Ectodermal cell (in vitro differentiated cells): Measurements from ENCODE around the gene FADS1.

ENCODE experiments used
- H3K27ac ChIP-seq: 2 replicates; pipeline ENCODE4 v1.7.0; 2013; ENCODE audit warnings: mild to moderate bottlenecking, low read depth, low read length; ENCODE audit not compliant: insufficient read depth, poor library complexity, severe bottlenecking
- H3K27me3 ChIP-seq: 2 replicates; pipeline ENCODE4 v1.7.0; 2013; ENCODE audit warnings: mild to moderate bottlenecking, low read length; ENCODE audit not compliant: insufficient read depth, control insufficient read depth, poor library complexity, severe bottlenecking
- H3K36me3 ChIP-seq: one replicate; pipeline ENCODE4 v1.7.0; 2013; ENCODE audit warnings: low read length; ENCODE audit not compliant: control insufficient read depth, insufficient read depth
- H3K4me1 ChIP-seq: one replicate; pipeline ENCODE4 v1.7.0; 2013; ENCODE audit warnings: low read length; ENCODE audit not compliant: control insufficient read depth, insufficient read depth
- H3K4me3 ChIP-seq: 2 replicates; pipeline ENCODE4 v1.7.0; 2013; ENCODE audit warnings: low read depth, low read length, control low read depth; ENCODE audit not compliant: insufficient read depth
- H3K9me3 ChIP-seq: 2 replicates; pipeline ENCODE4 v1.7.0; 2013; ENCODE audit warnings: mild to moderate bottlenecking, low read length, moderate library complexity; ENCODE audit not compliant: control insufficient read depth
- WGBS, 2 experiments: methylation state at CpG; one replicate each; pipeline ENCODE4 v1.1.7; 2013; ENCODE audit warnings: missing lambda C conversion rate in 2 of 2; 5-methylcytosine and 5-hydroxymethylcytosine counted together

The FADS1 gene

GRCh38 chr11:61784506-61784805 lies 32.3 kb downstream of the FADS1 start:
- Histone ChIP-seq H3K4me1 (no peaks in the 10 kb centered on the region), H3K27ac (no peak overlapping the region), H3K27me3 (no peaks in the 10 kb centered on the region), H3K4me3 (no peak overlapping the region), H3K9me3 (no peaks in the 10 kb centered on the region), H3K36me3 (peaks cover 40% of the 10 kb centered on the region)
- WGBS, 2 experiments = 92 to 93% methylated on average over 7 of the region's 7 CpGs

- no peaks in the 10 kb centered on the region for H3K4me1 ChIP-seq
- no peaks in the 10 kb centered on the region for H3K27me3 ChIP-seq
- no peak overlapping the region for H3K27ac ChIP-seq
- 83% methylated on average over 13 of the region's 13 CpGs for WGBS, 2 experiments
- no peaks in the 10 kb centered on the region for H3K9me3 ChIP-seq
- peaks cover 35% of the 10 kb centered on the region for H3K36me3 ChIP-seq
- no peak overlapping the region for H3K4me3 ChIP-seq
These were observed 32.9 kb downstream of the FADS1 start for GRCh38 chr11:61783717-61784505.

- no peaks in the 10 kb centered on the region for H3K27me3 ChIP-seq
- no peaks in the 10 kb centered on the region for H3K4me1 ChIP-seq
- 92 to 94% methylated on average over 11 of the region's 11 CpGs for WGBS, 2 experiments
- H3K4me3 ChIP-seq = no peak overlapping the region
- no peaks in the 10 kb centered on the region for H3K9me3 ChIP-seq
- peaks cover 26% of the 10 kb centered on the region for H3K36me3 ChIP-seq
- H3K27ac ChIP-seq = no peak overlapping the region
These were observed 34.0 kb downstream of the FADS1 start for GRCh38 chr11:61782841-61783240.

- WGBS, 2 experiments = 96 to 97% methylated on average over 3 of the region's 3 CpGs
- Histone ChIP-seq H3K27ac (no peak overlapping the region), H3K4me3 (no peak overlapping the region), H3K36me3 (peaks cover 21% of the 10 kb centered on the region), H3K27me3 (no peaks in the 10 kb centered on the region), H3K4me1 (no peaks in the 10 kb centered on the region), H3K9me3 (no peaks in the 10 kb centered on the region)
These were observed 34.5 kb downstream of the FADS1 start for GRCh38 chr11:61782299-61782698.

- Histone ChIP-seq H3K27ac (no peak overlapping the region), H3K27me3 (no peaks in the 10 kb centered on the region), H3K4me3 (no peak overlapping the region), H3K4me1 (no peaks in the 10 kb centered on the region), H3K9me3 (no peaks in the 10 kb centered on the region), H3K36me3 (peaks cover 16% of the 10 kb centered on the region)
- 91 to 94% methylated on average over 5 of the region's 5 CpGs for WGBS, 2 experiments
These were observed 35.2 kb downstream of the FADS1 start for GRCh38 chr11:61781585-61781984.

- Histone ChIP-seq H3K4me1 (no peaks in the 10 kb centered on the region), H3K36me3 (peaks cover 9% of the 10 kb centered on the region), H3K27me3 (no peaks in the 10 kb centered on the region), H3K9me3 (no peaks in the 10 kb centered on the region), H3K27ac (no peak overlapping the region), H3K4me3 (no peak overlapping the region)
- WGBS, 2 experiments = 91 to 93% methylated on average over 9 of the region's 9 CpGs
These were observed 36.1 kb downstream of the FADS1 start for GRCh38 chr11:61780581-61781162.

- Histone ChIP-seq H3K27me3 (no peaks in the 10 kb centered on the region), H3K27ac (no peak overlapping the region), H3K9me3 (no peaks in the 10 kb centered on the region), H3K4me1 (no peaks in the 10 kb centered on the region), H3K4me3 (no peak overlapping the region), H3K36me3 (peaks cover 1% of the 10 kb centered on the region)
- WGBS, 2 experiments = 91 to 93% methylated on average over 14 of the region's 14 CpGs
These were observed 36.9 kb downstream of the FADS1 start for GRCh38 chr11:61779666-61780525.

GRCh38 chr11:61778920-61779650 lies 37.7 kb downstream of the FADS1 start:
- Histone ChIP-seq H3K9me3 (no peaks in the 10 kb centered on the region), H3K27ac (no peak overlapping the region), H3K27me3 (no peaks in the 10 kb centered on the region), H3K4me3 (no peak overlapping the region), H3K36me3 (no peaks in the 10 kb centered on the region), H3K4me1 (no peaks in the 10 kb centered on the region)
- 94 to 95% methylated on average over 24 of the region's 24 CpGs for WGBS, 2 experiments

GRCh38 chr11:61778357-61778886 lies 38.4 kb downstream of the FADS1 start:
- 93% methylated on average over 11 of the region's 11 CpGs for WGBS, 2 experiments
- Histone ChIP-seq H3K27ac (no peak overlapping the region), H3K27me3 (no peaks in the 10 kb centered on the region), H3K36me3 (no peaks in the 10 kb centered on the region), H3K4me3 (no peak overlapping the region), H3K4me1 (no peaks in the 10 kb centered on the region), H3K9me3 (no peaks in the 10 kb centered on the region)
